Peyer's patch (tissue), 4 donors: Measurements from ENCODE around the gene ZNF566. TPM values are rescaled to one million over a fixed set of nuclear protein-coding genes. Genes with fewer than 3 reads are reported as not detected.

Experiments
- DNase-seq, 3 donors: peaks; one replicate each; pipeline ENCODE4 v3.0.0-alpha.2; 2017 to 2019
- H3K27ac ChIP-seq, 4 donors: fragments of 200-600 bp; sonication (generic); one replicate each; pipeline ENCODE4 v1.5.1; 2016 to 2019
- H3K27me3 ChIP-seq, 2 donors: fragments of 200-600 bp; sonication (generic); one replicate each; pipeline ENCODE4 v1.5.1; 2019
- H3K36me3 ChIP-seq, 3 donors: fragments of 200-600 bp; sonication (generic); one replicate each; pipeline ENCODE4 v1.5.1; 2016 to 2019
- H3K4me1 ChIP-seq, 4 donors: fragments of 200-600 bp; sonication (generic); one replicate each; pipeline ENCODE4 v1.5.1; 2016 to 2019
- H3K4me3 ChIP-seq, 4 donors: fragments of 200-600 bp; sonication (generic); 1 replicate in 3 of 4; 2 replicates in 1 of 4; pipeline ENCODE4 v1.5.1; 2016 to 2019; ENCODE audit warnings: mild to moderate bottlenecking in 1 of 4
- H3K9me3 ChIP-seq, 4 donors: fragments of 200-600 bp; sonication (generic); one replicate each; pipeline ENCODE4 v1.5.1; 2016 to 2019; ENCODE audit warnings: mild to moderate bottlenecking in 1 of 4
- CTCF ChIP-seq, 6 experiments: fragments of 450-650 bp in 4 of 6; fragments of 200-600 bp in 2 of 6; sonication (generic) in 1 of 6; IDR thresholded peaks; one replicate each; pipeline ENCODE4 v1.5.1; 2017 to 2019; ENCODE audit warnings: antibody characterized with exemption in 6 of 6, mild to moderate bottlenecking in 3 of 6, moderate library complexity in 1 of 6
- POLR2A ChIP-seq, 2 donors: fragments of 450-650 bp; IDR thresholded peaks; one replicate each; pipeline ENCODE4 v1.5.1; 2017; ENCODE audit warnings: antibody characterized with exemption in 2 of 2, mild to moderate bottlenecking in 2 of 2, moderate library complexity in 2 of 2
- total RNA-seq, 4 donors: library from RNA; depleted of rRNA; stranded (reverse); fragments of >200 nt; gene quantifications; one replicate each; pipeline ENCODE4 v1.1.0, GENCODE V29; 2016

The ZNF566 gene
- total RNA-seq, 4 donors from 2014 or later, result 5.8 to 39.6 (median 10.9) TPM

- Histone ChIP-seq H3K4me1 (no peaks in the 10 kb centered on the region), H3K9me3 (peaks cover 0 to 65% (median 10%) of the 10 kb centered on the region in 4 donors), H3K4me3 (no peak overlapping the region), H3K36me3 (no peaks in the 10 kb centered on the region), H3K27me3 (no peaks in the 10 kb centered on the region), H3K27ac (no peak overlapping the region)
- DNase-seq, result no peak
- TF ChIP-seq CTCF (IDR thresholded peaks at IDR 0.05) (no peak), POLR2A (IDR thresholded peaks at IDR 0.05) (no peak)
These were observed 48.0 kb downstream of the ZNF566 start for GRCh38 chr19:36441339-36441738.

- H3K27ac ChIP-seq, result no peak overlapping the region
- no peak overlapping the region for H3K4me3 ChIP-seq
- H3K27me3 ChIP-seq, result no peaks in the 10 kb centered on the region
- no peaks in the 10 kb centered on the region for H3K36me3 ChIP-seq
- H3K4me1 ChIP-seq, result no peaks in the 10 kb centered on the region
- DNase-seq, result no peak
- peaks cover 0 to 33% (median 0%) of the 10 kb centered on the region in 4 donors for H3K9me3 ChIP-seq
- TF ChIP-seq POLR2A (IDR thresholded peaks at IDR 0.05) (no peak), CTCF (IDR thresholded peaks at IDR 0.05) (no peak)
These were observed 52.8 kb downstream of the ZNF566 start for GRCh38 chr19:36436531-36436930.

GRCh38 chr19:36423925-36424324 is 65.4 kb downstream of the ZNF566 start:
- Histone ChIP-seq H3K4me1 (peaks cover 0 to 6% (median 0%) of the 10 kb centered on the region in 4 donors), H3K27me3 (no peaks in the 10 kb centered on the region), H3K36me3 (no peaks in the 10 kb centered on the region), H3K4me3 (no peak overlapping the region), H3K27ac (no peak overlapping the region), H3K9me3 (peaks cover 0 to 8% (median 3%) of the 10 kb centered on the region in 4 donors)
- no peak for DNase-seq
- TF ChIP-seq CTCF (IDR thresholded peaks at IDR 0.05), result no peak
- no peak for TF ChIP-seq POLR2A (IDR thresholded peaks at IDR 0.05)

GRCh38 chr19:36421749-36422481 is 67.4 kb downstream of the ZNF566 start:
- Histone ChIP-seq H3K4me1 (peaks cover 0 to 15% (median 3%) of the 10 kb centered on the region in 4 donors), H3K4me3 (peak overlapping the region; percentile 7 to 49 (median 38)), H3K27me3 (no peaks in the 10 kb centered on the region), H3K36me3 (no peaks in the 10 kb centered on the region), H3K27ac (no peak overlapping the region), H3K9me3 (peaks cover 0 to 8% (median 3%) of the 10 kb centered on the region in 4 donors)
- TF ChIP-seq CTCF (IDR thresholded peaks at IDR 0.05) (no peak), POLR2A (IDR thresholded peaks at IDR 0.05) (no peak)
- no peak for DNase-seq

GRCh38 chr19:36420961-36421748 is 68.2 kb downstream of the ZNF566 start:
- H3K27ac ChIP-seq, result no peak overlapping the region
- peaks cover 0 to 15% (median 3%) of the 10 kb centered on the region in 4 donors for H3K4me1 ChIP-seq
- no peaks in the 10 kb centered on the region for H3K27me3 ChIP-seq
- DNase-seq, result no peak
- peak overlapping the region; percentile 7 to 49 (median 38) for H3K4me3 ChIP-seq
- TF ChIP-seq POLR2A (IDR thresholded peaks at IDR 0.05) (no peak), CTCF (IDR thresholded peaks at IDR 0.05) (no peak)
- H3K36me3 ChIP-seq, result no peaks in the 10 kb centered on the region
- H3K9me3 ChIP-seq, result peaks cover 0 to 8% (median 3%) of the 10 kb centered on the region in 4 donors
